ENCODE results near the gene ITK. TPM values are rescaled to one million over a fixed set of nuclear protein-coding genes. Genes with fewer than 3 reads are reported as not detected.

Gene ITK
- polyA plus RNA-seq, 1 donor (not counting 4 experiments of a cell fraction or from before 2014, with no cell fraction given), result not detected

GRCh38 chr5:157252711-157253465 lies 72.2 kb downstream of the ITK start:
- FAIRE-seq (no peak), DNase-seq (ENCODE audit: low read depth, low spot score) (no peak)
- no peak overlapping the region for H3K4me3 ChIP-seq (ENCODE audit: control insufficient read depth in 2 of 3, extremely low read depth in 1 of 3, insufficient read depth in 2 of 3, low read depth in 1 of 3, low read length in 3 of 3)
- no peaks in the 10 kb centered on the region for H3K36me3 ChIP-seq (ENCODE audit: control insufficient read depth in 2 of 2, extremely low read depth in 1 of 2, insufficient read depth in 2 of 2, low read length in 2 of 2)
- no peak overlapping the region for H3K4me2 ChIP-seq (ENCODE audit: control insufficient read depth, extremely low read depth, insufficient read depth, low read depth, low read length)
- no peaks in the 10 kb centered on the region for H3K79me2 ChIP-seq (ENCODE audit: control insufficient read depth, insufficient read depth, low read length)
- no peak overlapping the region for H2AFZ ChIP-seq (ENCODE audit: control insufficient read depth, low read length)
- dilution Hi-C loops (cut with MboI; ENCODE audit: extremely low pct_ligation_motif_present, low sequenced_read_pairs), result no loop called here
- TF ChIP-seq EZH2 (IDR thresholded peaks at IDR 0.05; ENCODE audit: low read length), result no peak
- no peaks in the 10 kb centered on the region for H3K4me1 ChIP-seq (ENCODE audit: control insufficient read depth, extremely low read depth, insufficient read depth, low read length)
- H4K20me1 ChIP-seq (ENCODE audit: control insufficient read depth, extremely low read depth, insufficient read depth, low read length), result no peaks in the 10 kb centered on the region
- no peak overlapping the region for H3K9ac ChIP-seq (ENCODE audit: control insufficient read depth, extremely low read depth, insufficient read depth, low read length)
- H3K27ac ChIP-seq (ENCODE audit: control insufficient read depth, insufficient read depth, low read length), result no peak overlapping the region
- H3K9me3 ChIP-seq (ENCODE audit: control insufficient read depth, low read depth, low read length), result no peaks in the 10 kb centered on the region
- H3K9me1 ChIP-seq (ENCODE audit: control insufficient read depth, extremely low read depth, insufficient read depth, low read length), result no peaks in the 10 kb centered on the region
- no peaks in the 10 kb centered on the region for H3K27me3 ChIP-seq (ENCODE audit: control insufficient read depth, extremely low read depth, insufficient read depth, low read length)

GRCh38 chr5:157253547-157253946 lies 72.9 kb downstream of the ITK start:
- H3K9ac ChIP-seq (ENCODE audit: control insufficient read depth, extremely low read depth, insufficient read depth, low read length), result no peak overlapping the region
- no peak overlapping the region for H2AFZ ChIP-seq (ENCODE audit: control insufficient read depth, low read length)
- DNase-seq (ENCODE audit: low read depth, low spot score) (no peak), FAIRE-seq (peak; percentile 71)
- H3K27me3 ChIP-seq (ENCODE audit: control insufficient read depth, extremely low read depth, insufficient read depth, low read length), result no peaks in the 10 kb centered on the region
- no peak overlapping the region for H3K4me3 ChIP-seq (ENCODE audit: control insufficient read depth in 2 of 3, extremely low read depth in 1 of 3, insufficient read depth in 2 of 3, low read depth in 1 of 3, low read length in 3 of 3)
- H3K9me1 ChIP-seq (ENCODE audit: control insufficient read depth, extremely low read depth, insufficient read depth, low read length), result no peaks in the 10 kb centered on the region
- dilution Hi-C loops (cut with MboI; ENCODE audit: extremely low pct_ligation_motif_present, low sequenced_read_pairs), result no loop called here
- no peaks in the 10 kb centered on the region for H4K20me1 ChIP-seq (ENCODE audit: control insufficient read depth, extremely low read depth, insufficient read depth, low read length)
- no peaks in the 10 kb centered on the region for H3K4me1 ChIP-seq (ENCODE audit: control insufficient read depth, extremely low read depth, insufficient read depth, low read length)
- H3K79me2 ChIP-seq (ENCODE audit: control insufficient read depth, insufficient read depth, low read length), result no peaks in the 10 kb centered on the region
- H3K9me3 ChIP-seq (ENCODE audit: control insufficient read depth, low read depth, low read length), result no peaks in the 10 kb centered on the region
- no peaks in the 10 kb centered on the region for H3K36me3 ChIP-seq (ENCODE audit: control insufficient read depth in 2 of 2, extremely low read depth in 1 of 2, insufficient read depth in 2 of 2, low read length in 2 of 2)
- H3K27ac ChIP-seq (ENCODE audit: control insufficient read depth, insufficient read depth, low read length), result no peak overlapping the region
- TF ChIP-seq EZH2 (IDR thresholded peaks at IDR 0.05; ENCODE audit: low read length), result no peak
- TF ChIP-seq CTCF (optimal IDR thresholded peaks at IDR 0.05 in 1 of 3, IDR thresholded peaks at IDR 0.05 in 1 of 3, conservative IDR thresholded peaks at IDR 0.05 in 1 of 3; ENCODE audit: extremely low read depth in 1 of 3, insufficient read depth in 2 of 3, low read length in 3 of 3), result peak; percentile 75 to 82 (median 76)
- H3K4me2 ChIP-seq (ENCODE audit: control insufficient read depth, extremely low read depth, insufficient read depth, low read depth, low read length), result no peak overlapping the region
